ENCODE results near the gene UTY.

UTY gene

GRCh38 chrY:13479828-13480227 is at the start of gene UTY:
UTY (minus strand) TSS chrY:13480033; CDS start chrY:13479665, 368 bp downstream.
- ATAC-seq = no peak
- TF ChIP-seq PATZ1 (CRISPR knock-in tag; IDR thresholded peaks at IDR 0.05; ENCODE audit: borderline replicate concordance) (no peak), CSDC2 (CRISPR knock-in tag; IDR thresholded peaks at IDR 0.05) (no peak), ZFP30 (CRISPR knock-in tag; IDR thresholded peaks at IDR 0.05) (no peak), POU6F1 (CRISPR knock-in tag; IDR thresholded peaks at IDR 0.05; ENCODE audit: borderline replicate concordance, low read depth) (no peak), ZNF70 (CRISPR knock-in tag; IDR thresholded peaks at IDR 0.05) (no peak), CSRNP3 (CRISPR knock-in tag; IDR thresholded peaks at IDR 0.05) (no peak), BACH2 (CRISPR knock-in tag; IDR thresholded peaks at IDR 0.05; ENCODE audit: borderline replicate concordance) (no peak), ISL1 (CRISPR knock-in tag; IDR thresholded peaks at IDR 0.05) (no peak), TOX (CRISPR knock-in tag; IDR thresholded peaks at IDR 0.05; ENCODE audit: borderline replicate concordance) (no peak), ZNF565 (CRISPR knock-in tag; conservative IDR thresholded peaks at IDR 0.05; ENCODE audit: low read depth) (no peak), ARNTL (CRISPR knock-in tag; IDR thresholded peaks at IDR 0.05; ENCODE audit: borderline replicate concordance, low read depth) (no peak), ZC3H10 (CRISPR knock-in tag; IDR thresholded peaks at IDR 0.05) (no peak), TSHZ2 (CRISPR knock-in tag; IDR thresholded peaks at IDR 0.05) (no peak), PPARA (CRISPR knock-in tag; IDR thresholded peaks at IDR 0.05; ENCODE audit: borderline replicate concordance) (no peak)

GRCh38 chrY:13520474-13520873 is 40.6 kb upstream of the UTY start:
- no peak for ATAC-seq
- TF ChIP-seq ZNF8 (CRISPR knock-in tag; IDR thresholded peaks at IDR 0.05) = no peak
- no peak for TF ChIP-seq GLIS3 (CRISPR knock-in tag; IDR thresholded peaks at IDR 0.05)
- no peak for TF ChIP-seq BACH2 (CRISPR knock-in tag; IDR thresholded peaks at IDR 0.05; ENCODE audit: borderline replicate concordance)
- TF ChIP-seq SNAI2 (CRISPR knock-in tag; IDR thresholded peaks at IDR 0.05) = no peak
- TF ChIP-seq ZNF70 (CRISPR knock-in tag; IDR thresholded peaks at IDR 0.05) = no peak
- no peak for TF ChIP-seq ARNTL (CRISPR knock-in tag; IDR thresholded peaks at IDR 0.05; ENCODE audit: borderline replicate concordance, low read depth)
- no peak for TF ChIP-seq ZNF565 (CRISPR knock-in tag; conservative IDR thresholded peaks at IDR 0.05; ENCODE audit: low read depth)
- no peak for TF ChIP-seq OSR1 (CRISPR knock-in tag; IDR thresholded peaks at IDR 0.05)
- no peak for TF ChIP-seq ISL1 (CRISPR knock-in tag; IDR thresholded peaks at IDR 0.05)
- TF ChIP-seq ZFP30 (CRISPR knock-in tag; IDR thresholded peaks at IDR 0.05) = no peak
- TF ChIP-seq TOX (CRISPR knock-in tag; IDR thresholded peaks at IDR 0.05; ENCODE audit: borderline replicate concordance) = no peak
- TF ChIP-seq ESRRG (CRISPR knock-in tag; IDR thresholded peaks at IDR 0.05) = no peak

GRCh38 chrY:13501215-13501614 is 21.4 kb upstream of the UTY start:
- TF ChIP-seq ZNF565 (CRISPR knock-in tag; conservative IDR thresholded peaks at IDR 0.05; ENCODE audit: low read depth) (no peak), SNAI2 (CRISPR knock-in tag; IDR thresholded peaks at IDR 0.05) (no peak), ZFP3 (CRISPR knock-in tag; IDR thresholded peaks at IDR 0.05) (no peak), ZNF8 (CRISPR knock-in tag; IDR thresholded peaks at IDR 0.05) (no peak), GLIS3 (CRISPR knock-in tag; IDR thresholded peaks at IDR 0.05) (no peak)
- ATAC-seq = no peak

- no peak for ATAC-seq
- TF ChIP-seq TOX (CRISPR knock-in tag; IDR thresholded peaks at IDR 0.05; ENCODE audit: borderline replicate concordance) = no peak
- TF ChIP-seq GLIS3 (CRISPR knock-in tag; IDR thresholded peaks at IDR 0.05) = no peak
- TF ChIP-seq ZNF8 (CRISPR knock-in tag; IDR thresholded peaks at IDR 0.05) = no peak
- no peak for TF ChIP-seq ISL1 (CRISPR knock-in tag; IDR thresholded peaks at IDR 0.05)
- no peak for TF ChIP-seq BACH2 (CRISPR knock-in tag; IDR thresholded peaks at IDR 0.05; ENCODE audit: borderline replicate concordance)
- no peak for TF ChIP-seq TCF4 (CRISPR knock-in tag; IDR thresholded peaks at IDR 0.05; ENCODE audit: borderline replicate concordance)
- no peak for TF ChIP-seq ZFP3 (CRISPR knock-in tag; IDR thresholded peaks at IDR 0.05)
- TF ChIP-seq ZC3H10 (CRISPR knock-in tag; IDR thresholded peaks at IDR 0.05) = no peak
- no peak for TF ChIP-seq RARB (CRISPR knock-in tag; IDR thresholded peaks at IDR 0.05)
- TF ChIP-seq TSHZ2 (CRISPR knock-in tag; IDR thresholded peaks at IDR 0.05) = no peak
- TF ChIP-seq ESRRG (CRISPR knock-in tag; IDR thresholded peaks at IDR 0.05) = no peak
- no peak for TF ChIP-seq ARNTL (CRISPR knock-in tag; IDR thresholded peaks at IDR 0.05; ENCODE audit: borderline replicate concordance, low read depth)
- no peak for TF ChIP-seq ZFP30 (CRISPR knock-in tag; IDR thresholded peaks at IDR 0.05)
- TF ChIP-seq POU6F1 (CRISPR knock-in tag; IDR thresholded peaks at IDR 0.05; ENCODE audit: borderline replicate concordance, low read depth) = no peak
- TF ChIP-seq ZNF565 (CRISPR knock-in tag; conservative IDR thresholded peaks at IDR 0.05; ENCODE audit: low read depth) = no peak
- TF ChIP-seq OSR1 (CRISPR knock-in tag; IDR thresholded peaks at IDR 0.05) = no peak
Measured at GRCh38 chrY:13493737-13494136, 13.9 kb upstream of the UTY start.

Measured in SK-N-SH treated with all-trans-retinoic acid at 6 μM for 48 hours (cell line).